ENCODE measurements around the gene HMG20A.

Gene HMG20A

GRCh38 chr15:77503764-77504163, 83.1 kb downstream of the HMG20A start:
- no peak for FAIRE-seq

DNA sequence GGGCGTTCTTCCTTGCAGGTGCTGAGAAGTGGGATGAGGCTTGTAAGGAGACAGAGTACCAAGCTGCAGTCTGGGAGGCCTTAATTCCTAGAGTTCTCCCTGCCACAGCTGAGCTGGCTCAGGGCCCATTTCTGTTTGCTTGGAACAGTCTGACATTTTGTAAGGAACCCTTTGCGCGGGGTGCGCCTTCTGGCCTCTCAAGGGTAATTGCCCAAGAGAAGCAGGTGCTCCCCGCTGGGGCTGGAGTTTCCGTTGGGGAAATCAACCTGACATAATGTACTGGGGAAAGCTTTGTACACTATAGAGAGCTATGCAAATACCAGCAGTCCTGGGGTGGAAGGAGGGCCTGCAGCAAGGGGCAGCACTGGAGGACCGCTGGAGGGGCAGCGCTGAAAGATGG, 83.6 kb downstream of the HMG20A start:
- no peak for FAIRE-seq

- no peak for FAIRE-seq
Measured at GRCh38 chr15:77504871-77505270, 84.2 kb downstream of the HMG20A start.

DNA sequence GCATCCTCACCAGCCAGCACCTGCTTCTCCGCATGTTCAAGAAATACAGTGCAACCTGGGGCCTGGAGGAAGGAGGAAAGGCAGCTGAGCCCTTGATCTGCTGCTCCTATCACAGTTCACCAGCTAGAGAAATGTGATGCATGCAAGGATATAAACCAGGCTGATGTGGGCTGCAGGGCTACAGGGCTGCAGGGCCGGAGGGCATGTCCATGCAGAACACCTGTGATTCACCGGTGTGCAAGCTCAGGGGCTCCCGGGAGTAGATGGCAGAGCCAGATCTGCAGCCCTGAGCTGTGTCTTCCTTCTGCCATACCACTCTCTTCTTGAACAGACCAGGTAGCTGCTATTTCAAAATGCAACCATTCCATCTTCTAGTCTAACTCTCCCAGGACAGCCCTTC, 84.9 kb downstream of the HMG20A start:
- no peak for FAIRE-seq

- FAIRE-seq: no peak
Measured at GRCh38 chr15:77506311-77507142, 85.8 kb downstream of the HMG20A start.

- FAIRE-seq: no peak
Measured at GRCh38 chr15:77507143-77507897, 86.6 kb downstream of the HMG20A start.

DNA sequence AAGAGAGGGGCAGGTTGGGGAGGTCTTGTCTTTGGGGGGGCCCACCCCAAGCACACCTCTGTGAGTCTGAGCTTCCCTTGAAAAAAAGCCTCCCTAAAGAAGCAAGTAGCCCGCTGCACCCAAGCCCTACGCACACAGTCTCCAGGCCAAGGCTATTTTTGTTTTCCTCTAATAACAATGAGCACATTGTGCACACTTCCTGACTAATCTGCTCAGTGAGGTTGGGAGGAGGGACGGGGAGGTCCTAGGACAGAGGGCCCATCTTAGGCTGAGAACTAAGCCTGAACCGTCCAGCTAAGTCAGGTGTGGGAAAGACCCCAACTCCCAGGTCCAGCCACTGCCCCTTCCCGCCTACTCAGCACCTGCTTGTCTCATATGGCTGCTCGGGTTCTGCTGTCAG, 87.2 kb downstream of the HMG20A start:
- FAIRE-seq: no peak

- FAIRE-seq: no peak
Measured at GRCh38 chr15:77508541-77509243, 88.0 kb downstream of the HMG20A start.

DNA sequence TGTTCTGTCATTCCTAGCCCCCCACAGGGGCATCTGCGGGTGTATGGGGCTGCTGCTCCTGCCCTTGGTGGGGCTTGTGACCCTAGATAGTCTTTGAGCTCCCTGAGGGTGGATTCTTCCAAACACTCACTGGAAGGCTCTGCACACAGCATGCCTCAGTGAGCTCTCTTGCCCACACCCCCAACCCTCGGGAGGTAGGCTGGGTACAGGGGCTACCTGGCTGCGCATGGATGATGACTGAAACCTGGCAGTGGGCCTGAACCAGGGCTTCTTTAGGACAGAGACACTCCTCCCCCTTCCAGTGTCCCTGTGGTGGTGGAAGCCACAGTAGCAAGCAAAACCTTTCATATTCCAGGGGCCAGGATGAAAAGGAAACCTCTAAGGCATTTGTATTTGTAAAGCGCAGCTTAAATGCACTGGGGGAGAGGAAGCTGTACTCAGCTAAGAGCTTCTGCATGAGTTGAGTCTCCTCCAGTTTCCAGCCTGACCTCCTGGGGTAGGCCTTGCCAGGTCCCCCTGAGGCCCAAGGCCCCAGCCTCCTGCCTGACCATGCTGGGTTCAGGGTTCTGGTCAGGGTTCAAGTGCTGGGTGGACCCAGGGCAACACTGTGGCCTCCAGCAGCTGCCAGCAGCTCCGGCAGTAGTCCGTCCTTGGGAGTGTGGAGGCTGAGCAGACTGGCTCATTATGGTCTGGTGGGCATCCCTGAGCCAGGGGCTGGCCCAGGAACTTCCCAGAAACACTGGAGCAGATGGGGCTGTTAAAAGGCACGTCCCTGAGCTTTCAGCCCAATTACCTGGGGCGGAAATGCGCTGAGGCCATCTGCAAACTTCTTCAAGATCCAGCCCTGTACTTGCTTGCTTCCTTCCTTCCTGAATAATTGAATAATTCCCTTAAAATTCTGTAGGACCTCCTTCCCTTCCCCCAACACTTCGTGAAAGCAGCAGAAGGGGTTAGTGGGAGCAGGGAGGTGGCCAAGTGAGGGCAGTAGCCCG, 89.7 kb downstream of the HMG20A start:
- no peak for FAIRE-seq

DNA sequence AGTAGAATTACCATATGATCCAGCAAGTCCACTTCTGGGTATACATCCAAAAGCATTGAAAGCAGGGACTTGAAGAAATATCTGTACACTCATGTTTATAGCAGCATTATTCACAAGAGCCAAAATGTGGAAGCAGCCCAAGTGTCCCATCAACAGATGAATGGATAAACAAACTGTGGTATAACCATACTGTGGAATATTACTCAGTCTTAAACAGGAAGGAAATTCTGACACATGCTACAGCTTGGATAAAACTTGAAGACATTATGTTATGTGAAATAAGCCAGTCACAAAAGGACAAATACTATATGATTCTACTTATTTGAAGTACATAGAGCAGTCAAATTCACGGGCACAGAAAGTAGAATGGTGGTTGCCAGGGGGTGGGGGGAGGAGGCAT, 91.2 kb downstream of the HMG20A start:
- FAIRE-seq: no peak

DNA sequence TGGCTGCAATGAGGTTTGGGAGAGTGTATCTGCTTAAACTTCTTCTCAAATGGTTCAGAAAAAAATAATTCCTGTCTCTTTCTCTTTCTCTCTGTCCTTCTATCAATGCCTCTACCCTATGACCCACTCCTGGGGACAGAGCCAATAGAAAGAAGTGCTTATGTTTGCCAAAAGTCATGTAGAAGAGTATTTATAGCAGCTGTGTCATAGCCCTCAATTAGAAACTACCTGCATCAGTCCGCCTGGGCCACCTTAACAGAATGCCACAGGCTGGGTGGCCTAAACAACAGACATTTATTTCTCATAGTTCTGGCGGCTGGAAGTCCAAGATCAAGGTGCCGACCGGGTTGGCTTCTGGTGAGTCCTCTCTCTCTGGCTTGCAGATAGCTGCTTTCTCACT, 92.5 kb downstream of the HMG20A start:
- FAIRE-seq: no peak

DNA sequence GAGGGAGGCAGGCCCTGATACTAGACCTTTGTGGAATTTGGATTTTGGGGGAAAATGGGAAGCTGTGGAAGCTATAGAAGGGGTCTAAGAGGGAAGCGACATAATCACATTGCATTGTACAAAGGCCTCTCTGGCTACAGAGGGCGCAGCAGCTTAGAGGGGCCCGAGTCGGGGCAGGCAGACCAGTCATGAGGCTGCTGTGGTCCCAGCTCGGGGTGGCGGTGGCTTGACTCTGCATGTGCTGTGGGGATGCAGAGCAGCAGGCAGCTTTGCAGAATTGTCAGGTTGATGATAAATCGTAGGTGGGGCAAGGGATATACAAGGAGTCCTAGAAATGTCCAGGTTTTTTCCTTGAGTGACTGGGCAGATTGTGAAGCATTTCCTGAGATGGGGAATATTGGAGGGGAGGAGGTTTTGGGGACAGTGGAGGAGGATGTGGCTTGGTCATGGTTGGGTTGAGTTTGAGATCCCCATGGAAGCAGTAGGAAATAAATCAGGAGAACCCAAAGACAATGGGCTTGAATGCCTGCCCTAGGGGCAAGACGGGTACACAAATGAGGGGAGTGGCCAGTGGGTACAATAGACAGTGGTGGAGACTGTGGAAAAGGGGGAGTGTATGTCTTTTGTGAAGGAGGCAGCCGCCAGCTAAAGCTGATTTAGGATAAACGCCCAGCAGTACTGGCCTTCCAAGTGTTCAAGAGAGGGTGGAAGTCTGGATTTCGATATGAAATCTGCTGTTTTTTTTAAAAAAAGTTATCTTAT, 94.1 kb downstream of the HMG20A start:
- FAIRE-seq: no peak

DNA sequence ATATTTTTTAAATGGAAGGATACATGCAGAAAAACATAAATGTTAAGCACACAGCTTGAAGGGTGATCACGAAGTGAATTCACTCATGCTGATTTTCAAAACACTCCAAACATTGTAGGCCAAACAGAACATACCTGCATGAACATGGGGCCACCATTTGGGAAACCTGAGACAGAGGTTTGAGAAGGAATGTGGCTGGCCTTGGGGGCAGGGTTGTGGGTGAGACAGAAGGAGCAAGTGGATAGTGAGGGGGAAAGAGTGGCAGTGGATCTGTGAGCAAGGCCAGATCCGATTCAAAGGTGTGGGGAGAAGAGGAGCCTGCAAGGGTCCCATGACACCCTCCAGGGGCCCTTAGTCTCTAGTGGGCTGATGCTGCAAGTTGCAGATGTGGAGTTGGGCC, 94.9 kb downstream of the HMG20A start:
- FAIRE-seq: no peak

GRCh38 chr15:77516076-77516475, 95.4 kb downstream of the HMG20A start:
- FAIRE-seq: no peak

DNA sequence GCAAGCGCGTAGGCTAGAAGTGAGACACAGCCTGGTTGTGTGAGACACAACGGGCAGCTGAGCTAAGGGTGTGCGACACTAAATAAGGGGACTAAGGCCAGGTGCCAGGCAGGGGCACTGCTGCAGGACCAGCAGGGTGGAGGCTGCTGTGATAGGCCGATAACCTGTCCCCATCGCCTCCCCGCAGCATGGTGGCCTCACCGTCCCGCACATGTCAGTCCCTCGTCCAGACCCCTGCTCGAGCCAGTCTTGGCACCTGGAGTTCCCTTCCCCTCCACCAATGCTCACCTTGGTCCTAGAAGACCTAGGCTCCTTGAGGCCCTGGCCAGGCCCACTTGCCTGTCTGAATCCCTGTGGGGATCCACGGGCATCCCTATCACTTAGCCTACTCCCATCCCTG, 96.1 kb downstream of the HMG20A start:
- no peak for FAIRE-seq

GRCh38 chr15:77517579-77517978, 96.9 kb downstream of the HMG20A start:
- FAIRE-seq: no peak

DNA sequence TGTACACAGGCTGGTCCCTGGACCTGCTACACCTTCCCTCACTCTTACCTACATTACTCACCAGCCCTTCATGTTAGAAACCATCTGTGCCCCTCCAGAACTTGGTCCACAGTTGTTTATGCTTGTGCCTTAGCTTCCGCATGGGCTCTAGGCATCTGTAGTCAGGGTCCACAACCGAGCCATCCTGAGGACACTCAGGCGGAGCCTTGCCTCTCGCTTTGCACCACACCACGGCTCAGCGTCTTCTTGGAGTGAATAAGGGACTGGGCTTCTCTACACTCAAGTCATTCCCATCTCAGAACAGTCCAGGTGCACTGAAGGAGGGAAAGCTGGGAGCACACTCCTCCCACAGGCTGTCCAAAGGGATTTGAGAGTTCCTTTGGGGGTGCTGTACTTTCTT, 97.8 kb downstream of the HMG20A start:
- FAIRE-seq: no peak

- FAIRE-seq: no peak
Measured at GRCh38 chr15:77519540-77519939, 98.9 kb downstream of the HMG20A start.

DNA sequence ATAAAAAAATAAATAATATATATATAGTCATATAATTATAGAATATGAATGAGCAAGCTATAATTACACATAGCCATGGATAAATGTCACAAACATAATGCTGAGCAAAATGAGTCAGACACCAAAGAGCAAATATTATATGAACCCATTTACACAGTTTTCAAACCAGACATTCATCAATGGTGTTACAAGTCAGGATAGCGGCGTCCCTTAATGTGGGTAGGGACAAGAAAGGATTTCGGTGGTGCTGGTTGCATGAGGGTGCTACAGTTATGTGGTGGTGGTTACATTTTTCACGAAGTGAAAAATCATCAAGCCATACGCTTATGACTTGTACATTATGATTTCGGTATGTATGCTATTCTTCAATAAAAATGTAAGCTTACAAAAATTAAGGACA, 100.5 kb downstream of the HMG20A start:
- no peak for FAIRE-seq

- no peak for FAIRE-seq
Measured at GRCh38 chr15:77525400-77525811, 104.7 kb downstream of the HMG20A start.

DNA sequence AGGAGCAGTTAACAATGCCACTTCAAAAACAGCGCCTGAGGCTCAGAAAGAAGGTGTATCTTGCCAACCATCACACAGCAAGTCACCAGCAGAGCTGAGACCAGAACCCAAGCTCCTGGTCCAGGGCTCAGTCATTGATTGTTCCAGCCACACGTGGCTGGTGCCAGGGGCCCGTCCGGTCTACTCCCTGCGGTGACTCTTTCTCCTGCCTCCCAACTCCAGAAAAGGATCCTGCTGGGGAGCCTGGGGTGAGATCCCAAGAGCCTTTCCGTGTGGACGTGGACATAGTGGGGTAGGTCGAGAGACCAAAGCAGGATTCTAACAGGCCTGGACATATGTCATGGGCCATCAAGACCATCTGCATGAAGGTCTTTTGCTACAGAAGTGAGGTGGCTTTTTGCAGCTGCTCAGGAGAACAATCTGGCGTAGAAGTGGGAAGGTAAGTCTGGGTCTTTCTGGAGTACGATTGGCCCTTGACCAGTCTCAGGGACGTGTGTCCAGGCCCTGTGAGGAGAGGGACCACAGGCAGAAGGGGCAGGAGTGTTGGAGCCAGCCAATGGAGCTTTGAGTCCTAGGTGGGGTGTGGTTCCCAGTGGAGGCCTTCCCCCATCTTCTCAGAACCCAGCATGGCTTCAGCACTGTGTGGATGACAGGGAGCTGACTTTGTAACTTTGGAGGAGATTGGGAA, 105.4 kb downstream of the HMG20A start:
- FAIRE-seq: no peak

All from islet of Langerhans (tissue), 1 donor.